Prostate gland (tissue), 2 donors: Measurements from ENCODE around the gene RNF123. TPM values are rescaled to one million over a fixed set of nuclear protein-coding genes. Genes with fewer than 3 reads are reported as not detected.

Source experiments
- DNase-seq: peaks from one replicate; pipeline ENCODE4 v3.0.0-alpha.2; 2019; ENCODE audit warnings: low spot score
- H3K27ac ChIP-seq, 2 donors: fragments of 200-600 bp; sonication (generic); 2 replicates each; pipeline ENCODE4 v1.5.1; 2017 to 2019
- H3K27me3 ChIP-seq: fragments of 200-600 bp; sonication (generic); replicated peaks from 2 replicates; pipeline ENCODE4 v1.5.1; 2019; ENCODE audit not compliant: insufficient read depth
- H3K36me3 ChIP-seq, 2 donors: fragments of 200-600 bp; sonication (generic); 1 replicate in 1 of 2; 2 replicates in 1 of 2; pipeline versions ENCODE4 v1.5.1 to v1.8.1; 2017 to 2019
- H3K4me1 ChIP-seq: fragments of 200-600 bp; sonication (generic); replicated peaks from 2 replicates; pipeline ENCODE4 v1.5.1; 2019
- H3K4me3 ChIP-seq, 2 donors: fragments of 200-600 bp; sonication (generic); 2 replicates each; pipeline ENCODE4 v1.5.1; 2017 to 2019
- H3K9me3 ChIP-seq: fragments of 200-600 bp; sonication (generic); 2 replicates; pipeline ENCODE4 v1.5.1; 2017
- POLR2A ChIP-seq: fragments of 450-650 bp; IDR thresholded peaks from one replicate; pipeline ENCODE4 v1.6.1; 2016; ENCODE audit warnings: antibody characterized with exemption, mild to moderate bottlenecking
- POLR2AphosphoS5 ChIP-seq: sonication (generic); formaldehyde crosslinking; IDR thresholded peaks from one replicate; pipeline ENCODE4 v1.6.1; 2017; ENCODE audit warnings: antibody characterized with exemption
- WGBS: methylation state at CpG from one replicate; pipeline ENCODE4 v1.1.5; 2018; 5-methylcytosine and 5-hydroxymethylcytosine counted together
- intact Hi-C: fragments of 100-400 bp; cut with DNase I; formaldehyde crosslinking; loops from one replicate; pipeline ENCODE4 v1.14.2; 2022
- total RNA-seq, 2 donors: library from RNA; depleted of rRNA; stranded (reverse); fragments of >200 nt; gene quantifications; one replicate each; pipeline ENCODE4 v1.1.0, GENCODE V29; 2016
- TF ChIP-seq, protein P1 (sequence below), 4 experiments: fragments of 200-600 bp in 2 of 4; fragments of 450-650 bp in 2 of 4; sonication (generic) in 2 of 4; IDR thresholded peaks; 1 replicate in 3 of 4; 2 replicates in 1 of 4; pipeline ENCODE4 v1.5.1; 2016 to 2019; ENCODE audit warnings: antibody characterized with exemption in 4 of 4, mild to moderate bottlenecking in 2 of 4, moderate library complexity in 2 of 4

The RNF123 gene
- total RNA-seq, 2 donors from 2014 or later = 24.9 to 58.3 TPM

DNA sequence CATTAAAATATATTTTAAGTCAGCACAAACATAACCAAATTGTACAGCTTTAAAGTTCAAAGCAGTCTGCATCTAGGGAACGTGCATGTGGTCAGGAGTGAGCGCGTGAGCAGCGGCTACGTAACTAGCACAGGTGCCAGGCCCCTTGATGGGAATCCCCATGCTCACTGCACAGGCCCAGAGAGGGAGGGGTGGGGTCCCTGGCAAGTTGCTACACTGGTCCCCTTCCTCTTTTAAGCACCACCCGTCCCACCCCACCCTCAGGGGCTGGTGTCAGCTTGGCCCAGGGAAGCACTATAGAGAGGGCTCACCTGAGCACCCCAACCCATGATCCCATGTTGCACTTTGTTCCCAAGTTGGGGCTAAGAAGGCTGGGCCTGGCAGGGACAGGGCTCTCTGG is 35.2 kb downstream of the RNF123 start:
- Histone ChIP-seq H3K27ac (peak overlapping the region; percentile 97 to 98), H3K27me3 (no peaks in the 10 kb centered on the region), H3K4me1 (peaks cover 14% of the 10 kb centered on the region), H3K36me3 (peaks cover 0 to 18% of the 10 kb centered on the region in 2 donors), H3K9me3 (no peaks in the 10 kb centered on the region), H3K4me3 (peak overlapping the region; percentile 92 to 96)
- intact Hi-C loops = loop anchor here (5.0 kb wide), 1 partner anchor 63 kb away; the partner anchor contains the start of gene IP6K1
- TF ChIP-seq POLR2AphosphoS5 (no peak), POLR2A (no peak)
- DNase-seq = no peak
- 20% methylated on average over 6 of the region's 6 CpGs for WGBS

DNA sequence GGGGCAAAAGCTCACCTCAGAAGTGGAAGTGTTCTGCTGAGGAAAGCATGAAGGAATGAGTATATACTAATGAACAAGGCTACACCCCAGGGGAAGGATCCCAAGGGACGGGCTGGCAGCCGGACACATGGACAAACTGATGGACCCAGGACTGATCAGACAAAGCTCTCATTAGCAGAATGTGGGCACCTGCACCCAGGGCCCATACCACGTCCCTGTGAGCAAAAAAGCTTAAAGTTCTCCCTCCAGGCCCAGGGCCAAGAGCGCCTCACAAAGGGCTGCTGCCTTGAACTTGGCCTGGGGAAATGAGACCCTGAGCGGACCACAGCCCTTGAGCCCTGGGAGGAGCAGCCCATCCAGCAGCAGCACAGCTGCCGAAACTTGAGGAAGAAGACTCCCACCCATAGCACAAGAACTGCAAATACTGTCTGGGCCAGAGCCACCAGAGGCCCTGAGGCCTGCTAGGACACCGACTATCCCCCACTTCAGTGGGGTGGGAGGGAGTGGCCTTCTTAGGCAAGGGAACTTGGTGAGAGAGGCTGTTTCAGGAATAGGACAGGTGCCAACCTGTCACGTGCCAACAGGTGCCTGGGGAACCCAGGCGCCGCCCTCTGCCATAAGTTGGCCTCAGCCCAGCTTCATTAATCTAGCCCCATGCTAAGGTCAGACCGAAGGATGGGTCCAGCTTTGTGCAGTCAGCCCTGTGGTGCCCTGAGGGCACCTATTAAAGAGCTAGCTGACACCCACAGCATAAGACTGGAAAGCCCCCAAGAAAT is 36.7 kb downstream of the RNF123 start:
- WGBS = 86% methylated on average over 11 of the region's 11 CpGs
- intact Hi-C loops = no loop called here
- TF ChIP-seq, protein P1, sequence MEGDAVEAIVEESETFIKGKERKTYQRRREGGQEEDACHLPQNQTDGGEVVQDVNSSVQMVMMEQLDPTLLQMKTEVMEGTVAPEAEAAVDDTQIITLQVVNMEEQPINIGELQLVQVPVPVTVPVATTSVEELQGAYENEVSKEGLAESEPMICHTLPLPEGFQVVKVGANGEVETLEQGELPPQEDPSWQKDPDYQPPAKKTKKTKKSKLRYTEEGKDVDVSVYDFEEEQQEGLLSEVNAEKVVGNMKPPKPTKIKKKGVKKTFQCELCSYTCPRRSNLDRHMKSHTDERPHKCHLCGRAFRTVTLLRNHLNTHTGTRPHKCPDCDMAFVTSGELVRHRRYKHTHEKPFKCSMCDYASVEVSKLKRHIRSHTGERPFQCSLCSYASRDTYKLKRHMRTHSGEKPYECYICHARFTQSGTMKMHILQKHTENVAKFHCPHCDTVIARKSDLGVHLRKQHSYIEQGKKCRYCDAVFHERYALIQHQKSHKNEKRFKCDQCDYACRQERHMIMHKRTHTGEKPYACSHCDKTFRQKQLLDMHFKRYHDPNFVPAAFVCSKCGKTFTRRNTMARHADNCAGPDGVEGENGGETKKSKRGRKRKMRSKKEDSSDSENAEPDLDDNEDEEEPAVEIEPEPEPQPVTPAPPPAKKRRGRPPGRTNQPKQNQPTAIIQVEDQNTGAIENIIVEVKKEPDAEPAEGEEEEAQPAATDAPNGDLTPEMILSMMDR (IDR thresholded peaks at IDR 0.05) = no peak
- TF ChIP-seq POLR2AphosphoS5 = no peak
- no peak for TF ChIP-seq POLR2A
- H3K4me3 ChIP-seq = no peak overlapping the region
- peaks cover 14% of the 10 kb centered on the region for H3K4me1 ChIP-seq
- H3K27me3 ChIP-seq = no peaks in the 10 kb centered on the region
- H3K36me3 ChIP-seq = peaks cover 0 to 18% of the 10 kb centered on the region in 2 donors
- DNase-seq = no peak
- H3K27ac ChIP-seq = no peak overlapping the region
- H3K9me3 ChIP-seq = no peaks in the 10 kb centered on the region

DNA sequence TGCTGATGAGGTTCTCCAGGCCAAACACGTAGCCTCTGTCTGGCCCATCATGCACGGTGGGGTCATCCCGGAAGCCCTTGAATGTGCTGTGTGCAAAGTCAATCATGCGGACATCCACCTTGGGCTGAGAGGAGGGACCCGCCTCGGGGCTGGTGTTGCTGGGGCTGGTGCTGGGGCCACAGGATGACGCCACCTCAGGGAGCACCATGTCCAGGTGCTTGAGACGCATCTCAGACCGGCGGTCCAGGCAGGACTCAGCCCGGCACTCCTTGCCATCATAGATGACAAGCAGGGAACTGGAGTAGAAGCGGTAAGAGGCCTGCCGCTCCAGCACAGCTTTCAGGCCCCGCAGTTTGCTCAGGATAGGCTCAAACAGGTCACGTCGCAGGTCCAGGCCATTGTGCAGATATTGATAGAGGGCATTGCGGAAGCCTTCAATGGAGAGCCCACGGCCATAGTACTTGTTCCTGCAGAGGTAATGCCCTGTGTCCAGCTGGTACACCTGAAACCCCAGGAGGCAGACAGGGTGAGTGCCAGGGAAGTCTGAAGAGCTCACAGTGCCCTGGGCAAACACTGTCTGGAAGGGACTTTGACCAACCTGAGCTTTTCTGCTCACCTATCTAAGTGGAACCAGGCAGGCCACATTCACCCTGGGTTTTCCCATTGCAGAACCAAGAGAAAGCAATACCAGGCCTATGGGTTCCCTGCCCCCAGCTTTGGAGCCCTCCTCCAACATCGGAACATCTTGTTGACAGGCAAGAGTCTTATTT is 38.0 kb downstream of the RNF123 start:
- Histone ChIP-seq H3K4me3 (no peak overlapping the region), H3K27me3 (no peaks in the 10 kb centered on the region), H3K9me3 (no peaks in the 10 kb centered on the region), H3K36me3 (peaks cover 0 to 16% of the 10 kb centered on the region in 2 donors), H3K4me1 (peaks cover 11% of the 10 kb centered on the region), H3K27ac (no peak overlapping the region)
- no peak for DNase-seq
- intact Hi-C loops = no loop called here
- WGBS = 93% methylated on average over 13 of the region's 19 CpGs
- TF ChIP-seq POLR2A = no peak
- TF ChIP-seq, protein P1 (IDR thresholded peaks at IDR 0.05) = no peak
- TF ChIP-seq POLR2AphosphoS5 = no peak

DNA sequence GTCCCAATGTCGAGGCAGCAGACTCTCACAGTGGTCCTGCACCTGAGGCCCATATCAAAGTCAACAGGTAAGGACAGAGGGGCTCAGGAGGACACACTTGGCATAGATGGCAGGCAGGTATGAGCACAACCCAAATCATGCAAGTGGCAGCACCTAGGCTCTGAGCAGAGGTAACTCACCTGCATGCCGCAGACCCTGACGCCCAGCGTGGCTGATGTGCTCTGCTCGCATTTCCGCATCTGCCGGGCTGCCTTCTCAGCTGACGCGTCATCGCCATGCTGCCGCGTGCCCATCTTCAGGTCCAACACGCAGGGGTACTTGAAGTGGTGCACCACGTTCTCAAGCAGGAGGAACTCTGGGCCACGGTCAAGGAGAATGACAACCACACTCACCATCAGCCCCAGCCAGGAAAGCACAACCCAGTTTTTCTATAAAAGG is 38.6 kb downstream of the RNF123 start:
- intact Hi-C loops = no loop called here
- Histone ChIP-seq H3K27me3 (no peaks in the 10 kb centered on the region), H3K9me3 (no peaks in the 10 kb centered on the region), H3K4me1 (peaks cover 8% of the 10 kb centered on the region), H3K4me3 (no peak overlapping the region), H3K27ac (no peak overlapping the region), H3K36me3 (peaks cover 0 to 16% of the 10 kb centered on the region in 2 donors)
- no peak for TF ChIP-seq POLR2A
- TF ChIP-seq, protein P1 (IDR thresholded peaks at IDR 0.05) = no peak
- no peak for TF ChIP-seq POLR2AphosphoS5
- no peak for DNase-seq
- WGBS = 94% methylated on average over 15 of the region's 15 CpGs

DNA sequence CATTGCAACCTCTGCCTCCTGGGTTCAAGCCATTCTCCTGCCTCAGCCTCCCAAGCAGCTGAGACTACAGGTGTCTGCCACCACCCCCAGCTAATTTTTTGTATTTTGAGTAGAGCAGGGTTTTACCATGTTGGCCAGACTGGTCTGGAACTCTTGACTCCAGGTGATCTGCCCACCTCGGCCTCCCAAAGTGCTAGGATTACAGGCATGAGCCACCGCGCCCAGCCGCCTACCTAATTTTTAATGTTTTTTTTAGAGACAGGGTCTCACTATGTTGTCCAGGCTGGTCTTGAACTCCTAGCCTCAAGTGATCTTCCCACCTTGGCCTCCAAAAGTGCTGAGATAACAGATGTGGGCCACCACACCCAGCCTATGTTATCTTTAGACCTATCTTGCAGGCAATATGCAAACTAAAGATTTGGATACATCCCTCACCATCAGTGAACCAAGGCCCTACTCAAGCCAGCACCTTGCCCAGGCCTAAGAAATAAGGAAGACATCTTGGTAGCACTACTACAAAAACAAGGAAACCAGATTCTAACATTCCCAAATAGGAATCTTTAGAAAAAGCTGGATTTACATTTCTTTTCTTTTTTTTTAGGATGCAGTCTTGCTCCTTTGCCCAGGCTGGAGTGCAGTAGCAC is 40.7 kb downstream of the RNF123 start:
- no peak for DNase-seq
- intact Hi-C loops = no loop called here
- no peaks in the 10 kb centered on the region for H3K4me1 ChIP-seq
- H3K27me3 ChIP-seq = no peaks in the 10 kb centered on the region
- TF ChIP-seq POLR2A (no peak), POLR2AphosphoS5 (no peak)
- TF ChIP-seq, protein P1 (IDR thresholded peaks at IDR 0.05) = no peak
- H3K4me3 ChIP-seq = no peak overlapping the region
- H3K36me3 ChIP-seq = peaks cover 0 to 16% of the 10 kb centered on the region in 2 donors
- no peaks in the 10 kb centered on the region for H3K9me3 ChIP-seq
- 99% methylated on average over 4 of the region's 4 CpGs for WGBS
- H3K27ac ChIP-seq = no peak overlapping the region
